OCI-M1 (cell line): ENCODE data around the gene SENP1.
A peak's percentile ranks its signal among the peaks of the same experiment; 100 is the strongest.
"Not testable (repeated sequence)": the region's sequence is repeated elsewhere in the genome, so short reads cannot be mapped to it uniquely, and the experiment has no call there.

Source experiments
- DNase-seq: peaks from one replicate; lab custom pipeline; 2025; lab: John Stamatoyannopoulos, UW

The SENP1 gene

GRCh38 chr12:48105867-48106680 lies at the start of gene SENP1:
TSS of gene SENP1 (minus strand) at chr12:48106079. CDS start at chr12:48101472, 4,607 bp downstream.
- peak; percentile 97 for DNase-seq

GRCh38 chr12:48151103-48151771 lies 45.4 kb upstream of the SENP1 start:
- DNase-seq: no peak

DNA sequence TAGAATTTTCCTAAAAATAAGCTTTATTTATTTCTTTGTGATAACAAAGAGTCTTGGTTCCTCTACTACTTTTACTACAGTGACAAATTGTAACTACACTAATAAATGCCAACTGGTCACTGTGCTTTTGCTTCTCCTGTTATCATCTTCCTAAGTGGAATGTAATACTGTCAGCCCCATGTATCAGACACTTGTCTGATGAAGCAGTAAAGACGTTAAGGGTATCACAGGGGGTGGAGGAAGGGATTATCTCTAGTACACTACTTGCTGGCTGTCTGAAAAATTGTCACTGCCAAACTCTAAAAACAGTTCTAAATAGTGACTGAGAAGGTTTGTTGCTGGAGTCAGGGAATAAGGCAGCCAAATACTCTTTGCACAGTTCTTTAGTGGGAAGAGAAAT lies 40.1 kb upstream of the SENP1 start:
- no peak for DNase-seq

DNA sequence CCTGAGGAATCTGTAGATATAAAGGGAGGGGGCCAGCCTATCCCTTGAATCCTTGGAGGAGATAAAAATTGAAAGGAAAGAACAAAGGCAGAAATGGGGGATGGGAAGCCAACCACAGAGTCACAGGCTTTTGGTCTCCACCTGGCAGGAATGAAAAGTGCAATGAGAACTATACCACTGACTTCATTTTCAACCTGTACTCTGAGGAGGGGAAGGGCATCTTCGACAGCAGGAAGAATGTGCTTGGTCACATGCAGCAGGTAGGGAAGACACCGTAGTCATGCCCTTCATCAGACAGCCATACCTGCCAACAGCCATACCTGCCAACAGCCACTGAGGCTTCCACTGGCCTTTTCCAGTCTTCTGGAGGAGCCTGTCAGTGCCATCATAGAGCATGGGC lies 38.0 kb upstream of the SENP1 start:
- no peak for DNase-seq

- DNase-seq: peak; percentile 19
Observed at GRCh38 chr12:48142818-48143674, 37.2 kb upstream of the SENP1 start.

- DNase-seq: no peak
Observed at GRCh38 chr12:48135027-48135426, 29.1 kb upstream of the SENP1 start.

- no peak for DNase-seq
Observed at GRCh38 chr12:48132826-48133225, 26.9 kb upstream of the SENP1 start.

- DNase-seq: no peak
Observed at GRCh38 chr12:48131517-48131916, 25.6 kb upstream of the SENP1 start.

GRCh38 chr12:48129376-48129775 lies 23.5 kb upstream of the SENP1 start:
- DNase-seq: no peak

DNA sequence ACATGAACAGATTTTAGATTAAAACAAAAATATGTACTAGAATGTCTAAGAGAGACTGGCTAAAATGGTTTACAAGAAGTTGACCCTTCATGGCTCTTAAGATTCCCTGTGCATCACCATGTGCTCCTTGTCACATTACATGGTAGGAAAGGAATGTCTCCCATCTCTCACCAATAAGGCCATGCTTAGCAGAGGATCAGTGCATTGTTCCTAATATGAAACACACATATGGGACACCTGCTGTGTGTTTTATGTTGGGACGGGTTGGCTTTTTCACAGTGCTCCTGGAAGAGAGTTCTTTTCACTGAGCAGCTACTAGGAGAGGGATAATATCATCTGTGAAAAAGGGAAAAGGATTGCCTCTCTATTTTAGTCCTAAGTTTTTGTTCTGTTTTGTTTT lies 22.9 kb upstream of the SENP1 start:
- no peak for DNase-seq

DNA sequence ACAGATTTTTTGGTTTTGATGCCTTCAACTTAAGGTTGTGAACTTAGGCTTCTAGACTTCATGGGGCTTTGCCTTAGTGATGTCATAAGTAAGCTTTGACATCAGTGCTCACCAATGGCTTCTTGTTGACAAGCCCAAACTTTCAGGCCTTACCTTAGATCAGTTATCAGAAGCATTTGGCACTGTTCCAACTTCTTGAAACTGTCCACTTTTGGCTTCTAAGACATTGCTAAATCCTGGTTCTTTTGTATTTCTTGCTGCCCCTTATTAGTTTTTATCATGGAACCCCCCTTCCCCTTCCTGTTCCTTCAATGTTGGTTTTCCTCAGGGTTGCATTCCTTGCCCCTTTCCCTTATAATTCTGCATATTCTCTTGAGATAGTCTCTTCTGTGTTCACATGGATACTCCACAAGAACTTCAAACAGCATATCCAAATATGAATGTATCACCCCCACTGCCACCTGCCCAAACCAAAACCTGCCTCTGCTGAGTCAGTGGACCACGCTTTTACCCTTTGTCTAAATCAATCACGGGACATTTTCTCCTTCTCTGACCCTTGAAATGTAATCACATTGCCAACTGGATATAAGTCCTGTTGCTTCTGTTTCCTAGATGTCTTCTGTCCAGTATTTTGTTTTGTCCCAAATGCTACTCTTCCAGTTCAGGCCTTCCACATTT lies 21.2 kb upstream of the SENP1 start:
- DNase-seq: no peak

- no peak for DNase-seq
Observed at GRCh38 chr12:48125985-48126384, 20.1 kb upstream of the SENP1 start.

GRCh38 chr12:48125542-48125941 lies 19.7 kb upstream of the SENP1 start:
- not testable (repeated sequence) for DNase-seq

GRCh38 chr12:48123169-48123568 lies 17.3 kb upstream of the SENP1 start:
- no peak for DNase-seq

DNA sequence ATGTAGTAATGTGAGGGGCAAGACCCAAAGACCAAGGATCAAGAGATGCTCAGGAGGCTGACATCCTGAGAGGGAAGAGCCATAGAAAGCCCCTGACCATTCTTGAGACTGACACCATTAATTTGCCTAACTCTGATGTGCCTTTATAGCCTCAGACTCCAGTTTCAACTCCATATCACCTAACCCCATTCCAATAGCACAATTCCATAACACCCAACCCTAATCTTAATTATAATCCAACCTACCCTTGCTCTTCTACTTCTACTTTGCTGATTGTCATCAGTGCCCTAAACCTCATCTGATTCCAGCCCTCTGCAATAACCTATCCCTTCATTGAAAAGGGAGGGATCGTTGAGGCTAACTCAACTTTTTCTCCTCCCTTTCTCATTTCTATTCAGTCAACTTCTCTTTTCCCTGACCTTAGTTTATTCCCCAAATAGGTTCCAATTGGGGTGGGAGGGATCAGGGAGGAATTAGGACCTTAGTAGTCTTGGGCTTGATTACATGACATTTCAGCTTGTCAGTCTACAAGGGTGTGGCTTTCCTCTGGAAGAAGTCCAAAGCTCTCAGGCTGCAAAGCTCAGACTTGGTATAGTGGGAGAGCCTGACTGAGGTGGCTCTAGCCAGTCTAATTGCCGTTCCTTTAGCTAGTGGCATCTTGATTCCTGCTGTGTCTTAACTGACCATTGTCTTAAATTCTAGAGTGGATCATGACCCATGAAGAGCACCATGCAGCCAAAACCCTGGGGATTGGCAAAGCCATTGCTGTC lies 16.4 kb upstream of the SENP1 start:
- peak; percentile 21 for DNase-seq

- no peak for DNase-seq
Observed at GRCh38 chr12:48121522-48121921, 15.6 kb upstream of the SENP1 start.

DNA sequence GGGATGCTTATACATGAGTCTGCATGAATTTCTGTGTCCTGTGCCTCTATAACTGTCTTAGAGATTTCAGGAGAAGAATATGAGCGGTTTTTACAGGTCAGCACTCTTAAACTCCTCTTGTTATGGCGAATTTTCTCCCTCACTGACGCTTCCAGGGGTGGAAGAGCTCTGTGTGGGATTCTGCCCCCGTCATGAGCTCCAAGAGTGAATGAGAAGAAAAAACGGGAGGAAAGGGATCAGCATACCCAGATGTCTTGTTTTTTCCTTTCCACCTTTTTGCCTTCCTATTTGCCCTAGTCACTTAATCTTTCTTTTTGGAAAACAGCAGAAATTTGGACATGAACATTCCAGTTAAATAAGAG lies 13.9 kb upstream of the SENP1 start:
- no peak for DNase-seq

DNA sequence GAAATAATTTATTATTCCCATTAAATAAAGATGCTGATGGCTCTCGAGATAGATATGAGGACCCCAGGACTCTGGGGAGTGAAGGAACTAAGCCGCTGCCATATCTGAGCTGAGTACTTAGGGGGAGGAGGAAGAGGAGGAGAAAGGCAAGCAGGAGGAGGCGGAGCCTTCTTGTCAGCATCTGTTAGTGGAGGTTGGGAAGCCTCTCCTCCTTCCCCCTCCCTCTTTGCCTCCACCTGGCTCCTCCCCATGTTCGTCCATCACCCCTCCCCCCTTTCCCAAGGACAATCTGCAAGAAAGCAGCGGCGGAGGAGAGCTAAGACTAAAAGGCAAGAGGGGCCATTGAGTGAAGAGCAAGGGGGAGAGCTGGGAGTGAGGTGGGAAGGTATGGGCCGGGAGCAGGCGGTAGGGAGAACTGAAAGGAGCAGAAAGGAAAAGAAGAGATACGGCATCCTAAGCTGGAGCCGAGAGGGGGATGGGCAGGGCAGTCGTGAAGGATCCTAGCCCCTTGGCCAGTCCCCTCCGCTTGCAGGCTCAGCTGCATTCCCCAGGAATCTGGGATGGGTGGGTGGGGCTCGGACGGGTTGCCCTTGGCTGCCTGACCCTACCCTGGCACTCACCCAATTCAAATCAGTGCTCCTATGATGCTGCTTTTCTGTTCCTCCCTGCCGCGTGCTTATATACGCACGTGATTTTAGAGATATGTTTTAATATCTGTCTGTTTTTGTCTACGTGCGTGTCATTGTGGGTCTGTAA lies 13.4 kb upstream of the SENP1 start, which contains the start of gene PFKM:
PFKM (plus strand) TSS at position 287 of the 756 bp plus-strand sequence. CDS start 3,411 bp downstream, outside the sequence.
- peak; percentile 93 for DNase-seq

- peak; percentile 65 for DNase-seq
Observed at GRCh38 chr12:48118284-48118871, 12.5 kb upstream of the SENP1 start.

DNA sequence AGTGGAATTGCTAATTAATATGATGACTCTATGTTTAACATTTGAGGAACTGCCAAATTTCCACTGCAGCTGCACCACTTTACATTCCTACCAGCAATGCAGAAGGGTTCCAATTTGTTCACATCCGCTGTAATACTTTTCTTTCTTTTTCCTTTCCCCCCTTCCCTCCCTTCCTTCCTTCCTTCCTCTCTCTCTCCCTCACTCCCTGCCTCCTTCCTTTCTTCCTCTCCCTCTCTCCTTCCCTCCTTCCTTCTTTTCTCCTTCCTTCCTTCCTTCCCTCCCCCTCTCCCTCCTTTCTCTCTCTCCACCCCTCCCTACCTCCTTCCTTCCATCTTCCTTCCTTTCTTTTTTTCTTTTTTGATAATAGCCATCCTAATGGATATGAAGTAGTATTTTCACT lies 10.1 kb upstream of the SENP1 start:
- no peak for DNase-seq
